MM.1S (cell line): ENCODE data around the gene NAA60.

Source experiments
- DNase-seq: peaks from one replicate; pipeline ENCODE4 v3.0.0-alpha.2; 2015
- H2AFZ ChIP-seq: fragments of 300-600 bp; sonication (generic); 2 replicates; pipeline ENCODE4 v1.6.0; 2016; ENCODE audit warnings: antibody characterized with exemption, low read length
- H3F3A ChIP-seq: fragments of 300-600 bp; sonication (generic); 2 replicates; pipeline ENCODE4 v1.6.1; 2016; ENCODE audit warnings: mild to moderate bottlenecking, antibody characterized with exemption, low read length, moderate library complexity, mixed read lengths; ENCODE audit not compliant: insufficient read depth
- H3K27ac ChIP-seq: fragments of 300-600 bp; sonication (generic); 2 replicates; pipeline ENCODE4 v1.5.1; 2016; ENCODE audit warnings: mild to moderate bottlenecking, low read length
- H3K27me3 ChIP-seq: fragments of 300-600 bp; sonication (generic); replicated peaks from 2 replicates; pipeline ENCODE4 v1.6.0; 2016; ENCODE audit warnings: low read length; ENCODE audit not compliant: insufficient read depth
- H3K36me3 ChIP-seq: fragments of 300-600 bp; sonication (generic); replicated peaks from 2 replicates; pipeline ENCODE4 v1.6.1; 2016; ENCODE audit warnings: mild to moderate bottlenecking, low read length, mixed read lengths; ENCODE audit not compliant: insufficient read depth
- H3K4me1 ChIP-seq: fragments of 300-600 bp; sonication (generic); 2 replicates; pipeline ENCODE4 v1.6.1; 2016; ENCODE audit warnings: low read length, mixed read lengths
- H3K4me2 ChIP-seq: fragments of 300-600 bp; sonication (generic); 2 replicates; pipeline ENCODE4 v1.6.0; 2016; ENCODE audit warnings: low read depth, low read length
- H3K4me3 ChIP-seq: fragments of 300-600 bp; sonication (generic); 2 replicates; pipeline ENCODE4 v1.5.1; 2016; ENCODE audit warnings: low read length, mixed read lengths
- H3K79me2 ChIP-seq: fragments of 300-600 bp; sonication (generic); 2 replicates; pipeline ENCODE4 v1.6.1; 2016; ENCODE audit warnings: mixed run types, low read length, mixed read lengths
- H3K9ac ChIP-seq: fragments of 300-600 bp; sonication (generic); 2 replicates; pipeline ENCODE4 v1.6.1; 2016; ENCODE audit warnings: low read length, mixed read lengths
- H3K9me2 ChIP-seq: fragments of 300-600 bp; sonication (generic); replicated peaks from 2 replicates; pipeline ENCODE4 v1.6.1; 2016; ENCODE audit warnings: mild to moderate bottlenecking, low read length, mixed read lengths; ENCODE audit not compliant: insufficient read depth
- H3K9me3 ChIP-seq: fragments of 300-600 bp; sonication (generic); replicated peaks from 2 replicates; pipeline ENCODE4 v1.6.1; 2016; ENCODE audit warnings: mild to moderate bottlenecking, low read length, mixed read lengths; ENCODE audit not compliant: insufficient read depth
- H4K20me1 ChIP-seq: fragments of 300-600 bp; sonication (generic); 2 replicates; pipeline ENCODE4 v1.6.1; 2016; ENCODE audit warnings: mild to moderate bottlenecking, low read length, moderate library complexity, mixed read lengths; ENCODE audit not compliant: insufficient read depth
- EZH2 ChIP-seq: fragments of 300-600 bp; sonication (generic); optimal IDR thresholded peaks from 2 replicates; pipeline ENCODE3; 2017; ENCODE audit warnings: low read depth, mild to moderate bottlenecking, antibody characterized with exemption, low read length, mixed read lengths
- EZH2phosphoT487 ChIP-seq: fragments of 300-600 bp; sonication (generic); IDR thresholded peaks from 2 replicates; pipeline ENCODE4 v1.6.1; 2018; ENCODE audit warnings: antibody characterized with exemption, low read length
- TF ChIP-seq, protein P1 (sequence below): fragments of 300-600 bp; sonication (generic); IDR thresholded peaks from 2 replicates; pipeline ENCODE4 v1.5.1; 2016; ENCODE audit warnings: antibody characterized with exemption, low read length, mixed read lengths

NAA60 gene

DNA sequence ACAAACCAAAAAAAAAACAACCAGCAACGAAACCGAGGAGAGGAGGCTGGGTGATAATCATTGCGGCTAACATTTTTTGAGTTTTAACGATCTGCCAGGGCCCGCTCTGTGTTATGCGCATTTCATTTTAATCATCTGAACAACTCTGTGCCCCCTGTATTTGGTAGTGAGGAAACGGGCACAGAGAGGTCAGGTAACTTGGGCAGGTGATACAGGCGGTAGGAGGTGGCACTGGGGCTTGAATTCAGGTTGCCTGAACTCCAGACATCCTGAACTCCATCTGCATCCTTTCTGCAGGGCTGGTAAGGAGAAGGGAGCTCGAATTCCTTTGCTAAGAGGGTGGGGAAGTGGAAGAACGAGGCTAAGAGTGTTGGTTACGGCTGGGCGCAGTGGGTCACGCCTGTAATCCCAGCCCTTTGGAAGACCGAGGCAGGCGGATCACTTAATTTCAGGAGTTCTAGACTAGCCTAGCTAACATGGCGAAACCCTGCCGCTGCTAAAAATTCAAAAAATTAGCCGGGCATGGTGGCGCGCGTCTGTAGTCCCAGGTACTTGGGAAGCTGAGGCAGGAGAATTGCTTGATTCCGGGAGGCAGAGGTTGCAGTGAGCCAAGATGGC lies 58.4 kb downstream of the NAA60 start:
- TF ChIP-seq, protein P1, sequence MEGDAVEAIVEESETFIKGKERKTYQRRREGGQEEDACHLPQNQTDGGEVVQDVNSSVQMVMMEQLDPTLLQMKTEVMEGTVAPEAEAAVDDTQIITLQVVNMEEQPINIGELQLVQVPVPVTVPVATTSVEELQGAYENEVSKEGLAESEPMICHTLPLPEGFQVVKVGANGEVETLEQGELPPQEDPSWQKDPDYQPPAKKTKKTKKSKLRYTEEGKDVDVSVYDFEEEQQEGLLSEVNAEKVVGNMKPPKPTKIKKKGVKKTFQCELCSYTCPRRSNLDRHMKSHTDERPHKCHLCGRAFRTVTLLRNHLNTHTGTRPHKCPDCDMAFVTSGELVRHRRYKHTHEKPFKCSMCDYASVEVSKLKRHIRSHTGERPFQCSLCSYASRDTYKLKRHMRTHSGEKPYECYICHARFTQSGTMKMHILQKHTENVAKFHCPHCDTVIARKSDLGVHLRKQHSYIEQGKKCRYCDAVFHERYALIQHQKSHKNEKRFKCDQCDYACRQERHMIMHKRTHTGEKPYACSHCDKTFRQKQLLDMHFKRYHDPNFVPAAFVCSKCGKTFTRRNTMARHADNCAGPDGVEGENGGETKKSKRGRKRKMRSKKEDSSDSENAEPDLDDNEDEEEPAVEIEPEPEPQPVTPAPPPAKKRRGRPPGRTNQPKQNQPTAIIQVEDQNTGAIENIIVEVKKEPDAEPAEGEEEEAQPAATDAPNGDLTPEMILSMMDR = no peak
- TF ChIP-seq EZH2 (no peak), EZH2phosphoT487 (no peak)
- H2AFZ ChIP-seq = no peak overlapping the region
- H3K4me1 ChIP-seq = peaks cover 17% of the 10 kb centered on the region
- no peaks in the 10 kb centered on the region for H3K9me3 ChIP-seq
- no peaks in the 10 kb centered on the region for H3K36me3 ChIP-seq
- H4K20me1 ChIP-seq = no peaks in the 10 kb centered on the region
- H3F3A ChIP-seq = peaks cover 30% of the 10 kb centered on the region
- no peak overlapping the region for H3K9ac ChIP-seq
- no peak overlapping the region; the same call in 1 of the 2 replicates for H3K27ac ChIP-seq
- H3K9me2 ChIP-seq = no peaks in the 10 kb centered on the region
- H3K27me3 ChIP-seq = no peaks in the 10 kb centered on the region
- DNase-seq = no peak
- H3K4me3 ChIP-seq = 0 out of 2 replicates have a peak overlapping the region, but pooled peaks have one; percentile 77
- H3K4me2 ChIP-seq = no peak overlapping the region; the same call in 1 of the 2 replicates
- H3K79me2 ChIP-seq = peaks cover 5% of the 10 kb centered on the region

DNA sequence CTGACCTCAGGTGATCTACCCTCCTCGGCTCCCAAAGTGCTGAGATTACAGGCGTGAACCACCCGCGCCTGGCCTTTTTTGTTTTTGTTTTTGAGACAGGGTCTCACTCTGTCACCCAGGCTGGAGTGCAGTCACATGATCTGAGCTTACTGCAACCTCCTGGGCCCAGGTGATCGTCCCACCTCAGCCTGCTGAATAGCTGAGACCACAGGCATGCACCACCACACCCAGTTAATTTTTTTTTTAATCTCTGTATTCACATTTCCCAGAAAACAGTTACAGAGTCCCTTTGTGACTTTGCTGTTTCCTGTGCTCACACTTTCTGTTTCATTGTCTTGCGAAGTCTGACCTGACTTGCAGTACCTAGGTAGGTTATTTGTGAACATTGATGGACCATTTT lies 60.0 kb downstream of the NAA60 start:
- peak; percentile 92 for DNase-seq
- Histone ChIP-seq H3K27me3 (no peaks in the 10 kb centered on the region), H3K9me2 (no peaks in the 10 kb centered on the region), H3F3A (peaks cover 30% of the 10 kb centered on the region), H3K27ac (peak overlapping the region; percentile 71), H3K4me1 (peaks cover 17% of the 10 kb centered on the region), H2AFZ (no peak overlapping the region), H4K20me1 (no peaks in the 10 kb centered on the region), H3K79me2 (peaks cover 5% of the 10 kb centered on the region), H3K9me3 (no peaks in the 10 kb centered on the region), H3K4me2 (peak overlapping the region; percentile 22), H3K36me3 (no peaks in the 10 kb centered on the region), H3K4me3 (no peak overlapping the region), H3K9ac (no peak overlapping the region)
- TF ChIP-seq, protein P1 = no peak
- TF ChIP-seq EZH2phosphoT487 (no peak), EZH2 (no peak)

GRCh38 chr16:3508736-3509135 lies 65.3 kb downstream of the NAA60 start:
- Histone ChIP-seq H3K4me1 (peaks cover 31% of the 10 kb centered on the region), H3K9me2 (no peaks in the 10 kb centered on the region), H3K4me2 (no peak overlapping the region), H3K9ac (no peak overlapping the region), H3K9me3 (no peaks in the 10 kb centered on the region), H3F3A (peaks cover 29% of the 10 kb centered on the region), H3K36me3 (no peaks in the 10 kb centered on the region), H3K27ac (0 out of 2 replicates have a peak overlapping the region, but pooled peaks have one; percentile 61), H2AFZ (no peak overlapping the region), H4K20me1 (no peaks in the 10 kb centered on the region), H3K27me3 (no peaks in the 10 kb centered on the region), H3K4me3 (no peak overlapping the region), H3K79me2 (no peaks in the 10 kb centered on the region)
- TF ChIP-seq EZH2 (no peak), EZH2phosphoT487 (no peak)
- TF ChIP-seq, protein P1 = no peak
- no peak for DNase-seq
